SK-N-SH (cell line): ENCODE data around the gene TEX22.

Source experiments
- EP300 ChIP-seq, 2 experiments: IDR thresholded peaks; 2 replicates each; pipeline versions ENCODE4 v1.4.0 to v1.6.1; 2012; ENCODE audit warnings: borderline replicate concordance in 1 of 2, low read depth in 1 of 2, low read length in 1 of 2
- RAD21 ChIP-seq: IDR thresholded peaks from 2 replicates; pipeline ENCODE4 v1.6.1; 2012; ENCODE audit warnings: mild to moderate bottlenecking, low read length
- RFX5 ChIP-seq: IDR thresholded peaks from 2 replicates; pipeline ENCODE4 v1.6.1; 2012; ENCODE audit warnings: mild to moderate bottlenecking, improper control_type of control experiment, low read length
- SMC3 ChIP-seq: IDR thresholded peaks from 2 replicates; pipeline ENCODE4 v1.6.1; 2012; ENCODE audit warnings: low read depth, low read length, improper control_type of control experiment
- YY1 ChIP-seq: IDR thresholded peaks from 2 replicates; pipeline ENCODE4 v1.4.0; 2012; ENCODE audit warnings: low read depth, mild to moderate bottlenecking
- TF ChIP-seq, protein P1 (sequence below): fragments of 200-600 bp; sonication (generic); IDR thresholded peaks from 2 replicates; pipeline ENCODE4 v1.6.1; 2017; ENCODE audit warnings: antibody characterized with exemption, mild to moderate bottlenecking, moderate library complexity
- TF ChIP-seq, protein P2 (sequence below): IDR thresholded peaks from 2 replicates; pipeline ENCODE4 v1.4.0; 2012; ENCODE audit warnings: low read depth, borderline replicate concordance

DNA sequence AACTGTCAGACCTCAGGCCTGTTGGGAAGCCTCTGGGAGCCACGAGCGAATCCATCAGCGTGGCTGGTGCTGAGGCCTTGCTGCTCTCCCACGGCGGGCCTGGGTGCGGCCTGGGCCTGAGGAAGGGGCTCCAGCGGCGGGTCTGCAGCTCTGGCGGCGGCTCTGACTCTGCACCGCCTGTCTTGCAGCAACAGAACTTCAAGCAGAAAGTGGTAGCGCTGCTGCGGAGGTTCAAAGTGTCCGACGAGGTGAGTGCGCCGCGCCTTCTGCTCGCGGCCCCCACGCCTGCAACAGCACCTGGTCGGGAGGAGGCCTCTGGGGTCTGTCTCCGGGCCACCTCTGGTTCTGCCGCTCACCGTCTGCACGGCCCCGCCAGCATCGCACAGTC, 28.7 kb upstream of the TEX22 start:
- TF ChIP-seq, protein P1, sequence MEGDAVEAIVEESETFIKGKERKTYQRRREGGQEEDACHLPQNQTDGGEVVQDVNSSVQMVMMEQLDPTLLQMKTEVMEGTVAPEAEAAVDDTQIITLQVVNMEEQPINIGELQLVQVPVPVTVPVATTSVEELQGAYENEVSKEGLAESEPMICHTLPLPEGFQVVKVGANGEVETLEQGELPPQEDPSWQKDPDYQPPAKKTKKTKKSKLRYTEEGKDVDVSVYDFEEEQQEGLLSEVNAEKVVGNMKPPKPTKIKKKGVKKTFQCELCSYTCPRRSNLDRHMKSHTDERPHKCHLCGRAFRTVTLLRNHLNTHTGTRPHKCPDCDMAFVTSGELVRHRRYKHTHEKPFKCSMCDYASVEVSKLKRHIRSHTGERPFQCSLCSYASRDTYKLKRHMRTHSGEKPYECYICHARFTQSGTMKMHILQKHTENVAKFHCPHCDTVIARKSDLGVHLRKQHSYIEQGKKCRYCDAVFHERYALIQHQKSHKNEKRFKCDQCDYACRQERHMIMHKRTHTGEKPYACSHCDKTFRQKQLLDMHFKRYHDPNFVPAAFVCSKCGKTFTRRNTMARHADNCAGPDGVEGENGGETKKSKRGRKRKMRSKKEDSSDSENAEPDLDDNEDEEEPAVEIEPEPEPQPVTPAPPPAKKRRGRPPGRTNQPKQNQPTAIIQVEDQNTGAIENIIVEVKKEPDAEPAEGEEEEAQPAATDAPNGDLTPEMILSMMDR, result no peak
- TF ChIP-seq SMC3, result no peak
- no peak for TF ChIP-seq RAD21
- no peak for TF ChIP-seq EP300 (IDR thresholded peaks at IDR 0.05; ENCODE audit: borderline replicate concordance in 1 of 2, low read depth in 1 of 2, low read length in 1 of 2)
- TF ChIP-seq, protein P2, sequence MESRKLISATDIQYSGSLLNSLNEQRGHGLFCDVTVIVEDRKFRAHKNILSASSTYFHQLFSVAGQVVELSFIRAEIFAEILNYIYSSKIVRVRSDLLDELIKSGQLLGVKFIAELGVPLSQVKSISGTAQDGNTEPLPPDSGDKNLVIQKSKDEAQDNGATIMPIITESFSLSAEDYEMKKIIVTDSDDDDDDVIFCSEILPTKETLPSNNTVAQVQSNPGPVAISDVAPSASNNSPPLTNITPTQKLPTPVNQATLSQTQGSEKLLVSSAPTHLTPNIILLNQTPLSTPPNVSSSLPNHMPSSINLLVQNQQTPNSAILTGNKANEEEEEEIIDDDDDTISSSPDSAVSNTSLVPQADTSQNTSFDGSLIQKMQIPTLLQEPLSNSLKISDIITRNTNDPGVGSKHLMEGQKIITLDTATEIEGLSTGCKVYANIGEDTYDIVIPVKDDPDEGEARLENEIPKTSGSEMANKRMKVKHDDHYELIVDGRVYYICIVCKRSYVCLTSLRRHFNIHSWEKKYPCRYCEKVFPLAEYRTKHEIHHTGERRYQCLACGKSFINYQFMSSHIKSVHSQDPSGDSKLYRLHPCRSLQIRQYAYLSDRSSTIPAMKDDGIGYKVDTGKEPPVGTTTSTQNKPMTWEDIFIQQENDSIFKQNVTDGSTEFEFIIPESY, result no peak
- no peak for TF ChIP-seq RFX5
- no peak for TF ChIP-seq YY1
